C4-2B (cell line): ENCODE results near the gene SALL4.

Experiments
- ZFX ChIP-seq: fragments of 450-650 bp; IDR thresholded peaks from 2 replicates; pipeline ENCODE4 v1.6.1; 2017
- TF ChIP-seq, protein P1 (sequence below): fragments of 450-650 bp; conservative IDR thresholded peaks from 2 replicates; pipeline ENCODE4 v1.5.1; 2017; ENCODE audit warnings: mild to moderate bottlenecking

- TF ChIP-seq, protein P1, sequence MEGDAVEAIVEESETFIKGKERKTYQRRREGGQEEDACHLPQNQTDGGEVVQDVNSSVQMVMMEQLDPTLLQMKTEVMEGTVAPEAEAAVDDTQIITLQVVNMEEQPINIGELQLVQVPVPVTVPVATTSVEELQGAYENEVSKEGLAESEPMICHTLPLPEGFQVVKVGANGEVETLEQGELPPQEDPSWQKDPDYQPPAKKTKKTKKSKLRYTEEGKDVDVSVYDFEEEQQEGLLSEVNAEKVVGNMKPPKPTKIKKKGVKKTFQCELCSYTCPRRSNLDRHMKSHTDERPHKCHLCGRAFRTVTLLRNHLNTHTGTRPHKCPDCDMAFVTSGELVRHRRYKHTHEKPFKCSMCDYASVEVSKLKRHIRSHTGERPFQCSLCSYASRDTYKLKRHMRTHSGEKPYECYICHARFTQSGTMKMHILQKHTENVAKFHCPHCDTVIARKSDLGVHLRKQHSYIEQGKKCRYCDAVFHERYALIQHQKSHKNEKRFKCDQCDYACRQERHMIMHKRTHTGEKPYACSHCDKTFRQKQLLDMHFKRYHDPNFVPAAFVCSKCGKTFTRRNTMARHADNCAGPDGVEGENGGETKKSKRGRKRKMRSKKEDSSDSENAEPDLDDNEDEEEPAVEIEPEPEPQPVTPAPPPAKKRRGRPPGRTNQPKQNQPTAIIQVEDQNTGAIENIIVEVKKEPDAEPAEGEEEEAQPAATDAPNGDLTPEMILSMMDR, result no peak
- no peak for TF ChIP-seq ZFX
These were observed 12.9 kb downstream of the SALL4 start for GRCh38 chr20:51789434-51789833.
